ENCODE data around the gene MRPL53.

MRPL53 gene

DNA sequence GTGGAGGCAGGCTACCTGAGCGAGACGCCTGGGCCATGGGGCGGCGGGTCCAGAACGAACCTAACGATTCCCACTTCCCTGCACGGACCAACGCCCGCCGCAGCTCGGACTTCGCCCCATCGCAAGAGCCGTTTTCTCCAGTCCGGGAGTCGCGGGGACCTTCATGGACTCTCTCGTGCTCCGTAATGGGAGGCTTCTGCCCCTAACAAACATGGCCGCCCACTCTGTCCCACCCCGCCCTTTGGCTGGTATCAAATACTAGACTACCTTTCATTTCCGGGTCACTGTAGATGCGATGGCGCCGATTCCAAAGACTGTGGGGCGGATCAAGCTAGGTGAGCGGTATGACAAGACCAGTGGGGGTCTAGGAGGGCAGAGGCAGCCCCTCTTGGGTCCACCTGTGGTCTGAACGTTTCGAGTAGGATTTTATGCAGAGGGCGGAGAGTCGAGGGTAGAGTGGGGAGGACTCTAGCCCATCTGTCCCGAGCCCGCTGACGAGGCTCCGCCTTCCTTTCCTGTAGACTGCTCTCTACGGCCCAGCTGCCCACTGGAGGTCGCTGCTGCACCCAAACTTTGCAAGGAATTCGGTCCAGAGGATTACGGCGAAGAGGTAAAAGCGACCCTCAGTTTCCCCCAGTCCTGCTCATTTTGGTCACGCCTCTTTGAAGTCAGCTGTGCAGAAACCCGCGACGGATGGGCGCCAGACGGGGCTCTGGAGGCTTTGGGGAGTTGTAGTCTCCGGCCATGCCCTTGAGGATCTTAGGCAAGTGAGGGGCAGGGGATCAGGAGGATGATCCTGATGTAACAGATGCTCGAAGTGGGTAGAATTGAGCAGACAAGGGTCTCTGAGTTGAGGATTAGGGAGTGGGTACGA lies 10.6 kb upstream of the MRPL53 start, which contains the start of the genes CCDC142 and TTC31:
CCDC142 (minus strand) TSS at position 198 of the 874 bp plus-strand sequence; CDS start at position 37, 161 bp downstream.
TTC31 (plus strand) TSS at position 281 of the 874 bp plus-strand sequence; CDS start at position 296, 15 bp downstream.
- H3K27me3 ChIP-seq (ENCODE audit: control insufficient read depth in 1 of 2, insufficient read depth in 1 of 2, low read length in 2 of 2): no peaks in the 10 kb centered on the region
- peak within 1 kb of the TSS; percentile 94 for H3K9ac ChIP-seq (ENCODE audit: low read length)
- H4K91ac ChIP-seq (ENCODE audit: low read length): peak within 1 kb of the TSS; percentile 79
- H3K23ac ChIP-seq (ENCODE audit: low read length in 2 of 2): peak within 1 kb of the TSS in 1 of 2 experiments; percentile 40
- H3K4me3 ChIP-seq (ENCODE audit: insufficient read depth in 1 of 2, low read depth in 1 of 2, low read length in 2 of 2): peak within 1 kb of the TSS; percentile 82 to 93
- peaks cover 18% of the 10 kb centered on the region for H3K4me1 ChIP-seq (ENCODE audit: control insufficient read depth, insufficient read depth, low read depth, low read length)
- no peak within 1 kb of the TSS for H2BK12ac ChIP-seq (ENCODE audit: low read length in 2 of 2)
- H2BK120ac ChIP-seq (ENCODE audit: low read depth, low read length): no peak within 1 kb of the TSS
- H3K27ac ChIP-seq (ENCODE audit: low read length, poor library complexity, severe bottlenecking): peak within 1 kb of the TSS; percentile 85
- H2AFZ ChIP-seq (ENCODE audit: low read depth, low read length): peak within 1 kb of the TSS; percentile 73
- peak within 1 kb of the TSS in 1 of 2 experiments; percentile 75 for H3K4ac ChIP-seq (ENCODE audit: low read depth in 1 of 2, low read length in 2 of 2)
- peak within 1 kb of the TSS; percentile 89 for H4K8ac ChIP-seq (ENCODE audit: low read length)
- H3K9me3 ChIP-seq (ENCODE audit: control insufficient read depth, low read length): no peaks in the 10 kb centered on the region
- DNase-seq: peak; percentile 97
- H3K79me1 ChIP-seq (replicated peaks; ENCODE audit: low read length, poor library complexity, severe bottlenecking): peaks cover 28% of the 10 kb centered on the region
- peak within 1 kb of the TSS; percentile 98 for H3K4me2 ChIP-seq (ENCODE audit: low read length, poor library complexity, severe bottlenecking)
- peak within 1 kb of the TSS in 1 of 2 experiments; percentile 50 for H3K14ac ChIP-seq (ENCODE audit: low read length in 2 of 2)
- H2BK15ac ChIP-seq (ENCODE audit: low read depth, poor library complexity, severe bottlenecking): peak within 1 kb of the TSS; percentile 45
- peak within 1 kb of the TSS; percentile 87 to 98 for H3K18ac ChIP-seq (ENCODE audit: low read depth in 1 of 2, low read length in 2 of 2)
- peaks cover 12 to 45% of the 10 kb centered on the region in 2 experiments for H3K36me3 ChIP-seq (ENCODE audit: control insufficient read depth in 1 of 2, insufficient read depth in 2 of 2, low read depth in 1 of 2, low read length in 2 of 2)
- WGBS: 2% methylated on average over 48 of the region's 50 CpGs
- peak within 1 kb of the TSS; percentile 85 for H2BK5ac ChIP-seq (ENCODE audit: low read depth, low read length, poor library complexity, severe bottlenecking)
- H2AK5ac ChIP-seq (ENCODE audit: low read length, severe bottlenecking): no peak within 1 kb of the TSS

DNA sequence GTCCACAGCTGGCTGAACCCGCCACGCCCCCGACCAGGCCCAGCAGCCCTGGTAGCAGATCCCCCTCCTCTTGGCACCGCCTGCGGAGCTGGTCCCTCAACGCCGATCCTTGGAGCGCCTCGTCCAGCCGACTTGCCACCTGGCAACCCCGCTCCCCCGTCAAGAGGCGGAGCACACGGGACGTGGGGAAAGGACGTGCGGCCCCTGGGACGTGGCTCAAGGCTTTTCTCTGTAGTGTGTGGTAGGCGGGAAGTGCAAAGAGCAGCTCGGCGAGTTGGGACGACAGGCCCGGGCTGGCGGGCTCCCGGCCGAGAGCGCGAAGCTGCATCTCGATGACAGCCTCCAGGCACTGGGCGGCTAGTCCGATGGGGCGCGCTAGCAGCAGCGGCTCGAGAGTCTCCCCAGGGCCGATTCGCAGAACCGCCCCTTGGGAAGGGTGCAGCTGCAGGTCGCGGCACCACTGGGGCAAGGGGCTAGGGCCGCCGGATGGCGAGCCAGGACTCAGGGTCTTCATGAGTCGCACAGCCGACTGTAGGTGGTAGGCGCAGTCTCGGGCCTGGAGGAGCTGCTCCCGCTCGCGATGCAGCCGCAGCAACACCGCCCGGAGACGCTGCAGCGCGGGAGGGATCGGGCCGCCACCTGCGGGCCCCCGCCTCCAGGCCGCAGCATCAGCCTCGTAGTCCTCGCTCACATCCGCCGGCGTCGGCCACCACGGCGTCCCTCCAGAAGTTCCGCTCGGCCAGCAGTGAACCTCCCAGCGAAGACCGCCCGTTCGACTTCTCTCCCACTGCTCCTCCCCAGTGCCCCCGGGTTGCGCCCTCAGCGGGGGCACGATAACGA lies 9.7 kb upstream of the MRPL53 start:
- Histone ChIP-seq H2BK15ac (ENCODE audit: low read depth, poor library complexity, severe bottlenecking) (peak overlapping the region; percentile 45), H3K23ac (ENCODE audit: low read length in 2 of 2) (peak overlapping the region in 1 of 2 experiments; percentile 40), H3K27me3 (ENCODE audit: control insufficient read depth in 1 of 2, insufficient read depth in 1 of 2, low read length in 2 of 2) (no peaks in the 10 kb centered on the region), H4K91ac (ENCODE audit: low read length) (peak overlapping the region; percentile 79), H3K18ac (ENCODE audit: low read depth in 1 of 2, low read length in 2 of 2) (peak overlapping the region; percentile 87 to 92), H2BK12ac (ENCODE audit: low read length in 2 of 2) (no peak overlapping the region), H2BK5ac (ENCODE audit: low read depth, low read length, poor library complexity, severe bottlenecking) (no peak overlapping the region), H2AFZ (ENCODE audit: low read depth, low read length) (peak overlapping the region; percentile 46), H2AK5ac (ENCODE audit: low read length, severe bottlenecking) (no peak overlapping the region), H3K9ac (ENCODE audit: low read length) (peak overlapping the region; percentile 94), H3K4ac (ENCODE audit: low read depth in 1 of 2, low read length in 2 of 2) (peak overlapping the region in 1 of 2 experiments; percentile 55), H3K9me3 (ENCODE audit: control insufficient read depth, low read length) (no peaks in the 10 kb centered on the region), H3K4me3 (ENCODE audit: insufficient read depth in 1 of 2, low read depth in 1 of 2, low read length in 2 of 2) (peak overlapping the region; percentile 82 to 93), H3K79me1 (replicated peaks; ENCODE audit: low read length, poor library complexity, severe bottlenecking) (peaks cover 31% of the 10 kb centered on the region), H4K8ac (ENCODE audit: low read length) (peak overlapping the region; percentile 89), H3K4me1 (ENCODE audit: control insufficient read depth, insufficient read depth, low read depth, low read length) (peaks cover 18% of the 10 kb centered on the region), H3K4me2 (ENCODE audit: low read length, poor library complexity, severe bottlenecking) (peak overlapping the region; percentile 77), H3K36me3 (ENCODE audit: control insufficient read depth in 1 of 2, insufficient read depth in 2 of 2, low read depth in 1 of 2, low read length in 2 of 2) (peaks cover 17 to 46% of the 10 kb centered on the region in 2 experiments), H2BK120ac (ENCODE audit: low read depth, low read length) (no peak overlapping the region), H3K27ac (ENCODE audit: low read length, poor library complexity, severe bottlenecking) (peak overlapping the region; percentile 70), H3K14ac (ENCODE audit: low read length in 2 of 2) (peak overlapping the region in 1 of 2 experiments; percentile 50)
- WGBS: under 1% methylated on average over 73 of the region's 80 CpGs
- peak; percentile 37 for DNase-seq

DNA sequence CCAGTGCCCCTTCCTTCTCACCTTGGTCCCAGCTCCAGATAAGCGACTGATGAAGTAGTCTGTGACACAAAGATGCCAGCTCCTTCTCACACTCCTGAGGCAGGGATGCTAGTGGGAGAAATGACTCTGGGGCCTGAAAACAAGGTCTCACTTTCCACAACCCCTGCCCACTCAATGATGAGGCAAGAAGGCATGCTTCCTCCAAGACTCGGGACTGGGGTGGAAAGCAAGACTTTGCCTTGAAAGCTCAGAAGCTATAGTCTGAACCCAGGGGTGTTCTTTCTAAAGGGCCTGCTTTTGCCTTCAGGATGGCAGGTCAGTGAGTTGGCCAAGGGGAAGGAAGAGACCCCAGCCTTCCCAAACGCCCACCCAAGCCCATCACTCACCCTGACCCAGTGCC lies 9.0 kb upstream of the MRPL53 start:
- no peak overlapping the region for H3K14ac ChIP-seq (ENCODE audit: low read length in 2 of 2)
- DNase-seq: no peak
- H2AFZ ChIP-seq (ENCODE audit: low read depth, low read length): no peak overlapping the region
- peak overlapping the region; percentile 82 to 93 for H3K4me3 ChIP-seq (ENCODE audit: insufficient read depth in 1 of 2, low read depth in 1 of 2, low read length in 2 of 2)
- H2AK5ac ChIP-seq (ENCODE audit: low read length, severe bottlenecking): no peak overlapping the region
- H2BK12ac ChIP-seq (ENCODE audit: low read length in 2 of 2): no peak overlapping the region
- WGBS: 70% methylated on average over 3 of the region's 3 CpGs
- no peak overlapping the region for H2BK15ac ChIP-seq (ENCODE audit: low read depth, poor library complexity, severe bottlenecking)
- H3K18ac ChIP-seq (ENCODE audit: low read depth in 1 of 2, low read length in 2 of 2): no peak overlapping the region
- H4K91ac ChIP-seq (ENCODE audit: low read length): no peak overlapping the region
- no peaks in the 10 kb centered on the region for H3K27me3 ChIP-seq (ENCODE audit: control insufficient read depth in 1 of 2, insufficient read depth in 1 of 2, low read length in 2 of 2)
- no peak overlapping the region for H2BK120ac ChIP-seq (ENCODE audit: low read depth, low read length)
- H3K79me1 ChIP-seq (replicated peaks; ENCODE audit: low read length, poor library complexity, severe bottlenecking): peaks cover 28% of the 10 kb centered on the region
- H3K9me3 ChIP-seq (ENCODE audit: control insufficient read depth, low read length): no peaks in the 10 kb centered on the region
- peaks cover 20 to 46% of the 10 kb centered on the region in 2 experiments for H3K36me3 ChIP-seq (ENCODE audit: control insufficient read depth in 1 of 2, insufficient read depth in 2 of 2, low read depth in 1 of 2, low read length in 2 of 2)
- H3K27ac ChIP-seq (ENCODE audit: low read length, poor library complexity, severe bottlenecking): no peak overlapping the region
- no peak overlapping the region for H2BK5ac ChIP-seq (ENCODE audit: low read depth, low read length, poor library complexity, severe bottlenecking)
- H3K4me2 ChIP-seq (ENCODE audit: low read length, poor library complexity, severe bottlenecking): peak overlapping the region; percentile 77
- H3K4ac ChIP-seq (ENCODE audit: low read depth in 1 of 2, low read length in 2 of 2): no peak overlapping the region
- peaks cover 18% of the 10 kb centered on the region for H3K4me1 ChIP-seq (ENCODE audit: control insufficient read depth, insufficient read depth, low read depth, low read length)
- peak overlapping the region; percentile 94 for H3K9ac ChIP-seq (ENCODE audit: low read length)
- H3K23ac ChIP-seq (ENCODE audit: low read length in 2 of 2): no peak overlapping the region
- H4K8ac ChIP-seq (ENCODE audit: low read length): no peak overlapping the region
